ENCODE results near the gene SIGLEC7.
A peak's percentile ranks its signal among the peaks of the same experiment; 100 is the strongest.

SIGLEC7 gene

GRCh38 chr19:51194527-51195315, 52.6 kb downstream of the SIGLEC7 start:
- peak overlapping the region; percentile 26; the same call in 1 of the 2 replicates for H3K9ac ChIP-seq (ENCODE audit: low read length)
- no peaks in the 10 kb centered on the region for H3K27me3 ChIP-seq (ENCODE audit: insufficient read depth, low read length)
- H3K27ac ChIP-seq (ENCODE audit: low read depth, low read length, poor library complexity, severe bottlenecking): peak overlapping the region; percentile 23
- no peaks in the 10 kb centered on the region for H3F3A ChIP-seq (ENCODE audit: insufficient read depth, low read length)
- peaks cover 16% of the 10 kb centered on the region for H3K4me1 ChIP-seq (ENCODE audit: insufficient read depth, low read length, severe bottlenecking)
- no peaks in the 10 kb centered on the region for H3K9me2 ChIP-seq (ENCODE audit: low read depth, low read length)
- TF ChIP-seq CTCF (IDR thresholded peaks at IDR 0.05; ENCODE audit: low read length) (peak; percentile 23; the same call in 1 of the 2 replicates), EZH2 (IDR thresholded peaks at IDR 0.05; ENCODE audit: borderline replicate concordance, low read length) (no peak)
- no peaks in the 10 kb centered on the region for H3K36me3 ChIP-seq (ENCODE audit: insufficient read depth, low read length)
- no peaks in the 10 kb centered on the region for H3K79me2 ChIP-seq (ENCODE audit: insufficient read depth, low read length)
- H3K4me3 ChIP-seq (ENCODE audit: low read depth, low read length, poor library complexity, severe bottlenecking): peak overlapping the region; percentile 45
- peak overlapping the region; percentile 64 for H3K4me2 ChIP-seq (ENCODE audit: low read length)
- no peaks in the 10 kb centered on the region for H4K20me1 ChIP-seq (ENCODE audit: insufficient read depth, low read length)
- H3K9me3 ChIP-seq (ENCODE audit: low read length): no peaks in the 10 kb centered on the region
- peak overlapping the region; percentile 41; the same call in 1 of the 2 replicates for H2AFZ ChIP-seq (ENCODE audit: low read length)

- TF ChIP-seq EZH2 (IDR thresholded peaks at IDR 0.05; ENCODE audit: borderline replicate concordance, low read length) (no peak), CTCF (IDR thresholded peaks at IDR 0.05; ENCODE audit: low read length) (no peak)
- no peaks in the 10 kb centered on the region for H3K36me3 ChIP-seq (ENCODE audit: insufficient read depth, low read length)
- peak overlapping the region; percentile 45 for H3K4me3 ChIP-seq (ENCODE audit: low read depth, low read length, poor library complexity, severe bottlenecking)
- H4K20me1 ChIP-seq (ENCODE audit: insufficient read depth, low read length): no peaks in the 10 kb centered on the region
- peaks cover 16% of the 10 kb centered on the region for H3K4me1 ChIP-seq (ENCODE audit: insufficient read depth, low read length, severe bottlenecking)
- H3F3A ChIP-seq (ENCODE audit: insufficient read depth, low read length): no peaks in the 10 kb centered on the region
- no peaks in the 10 kb centered on the region for H3K79me2 ChIP-seq (ENCODE audit: insufficient read depth, low read length)
- no peaks in the 10 kb centered on the region for H3K27me3 ChIP-seq (ENCODE audit: insufficient read depth, low read length)
- peak overlapping the region; percentile 41; the same call in 1 of the 2 replicates for H2AFZ ChIP-seq (ENCODE audit: low read length)
- H3K9me3 ChIP-seq (ENCODE audit: low read length): no peaks in the 10 kb centered on the region
- no peaks in the 10 kb centered on the region for H3K9me2 ChIP-seq (ENCODE audit: low read depth, low read length)
- peak overlapping the region; percentile 23 for H3K27ac ChIP-seq (ENCODE audit: low read depth, low read length, poor library complexity, severe bottlenecking)
- H3K4me2 ChIP-seq (ENCODE audit: low read length): 0 out of 2 replicates have a peak overlapping the region, but pooled peaks have one; percentile 64
- no peak overlapping the region for H3K9ac ChIP-seq (ENCODE audit: low read length)
Measured at GRCh38 chr19:51195316-51195586, 53.1 kb downstream of the SIGLEC7 start.

DNA sequence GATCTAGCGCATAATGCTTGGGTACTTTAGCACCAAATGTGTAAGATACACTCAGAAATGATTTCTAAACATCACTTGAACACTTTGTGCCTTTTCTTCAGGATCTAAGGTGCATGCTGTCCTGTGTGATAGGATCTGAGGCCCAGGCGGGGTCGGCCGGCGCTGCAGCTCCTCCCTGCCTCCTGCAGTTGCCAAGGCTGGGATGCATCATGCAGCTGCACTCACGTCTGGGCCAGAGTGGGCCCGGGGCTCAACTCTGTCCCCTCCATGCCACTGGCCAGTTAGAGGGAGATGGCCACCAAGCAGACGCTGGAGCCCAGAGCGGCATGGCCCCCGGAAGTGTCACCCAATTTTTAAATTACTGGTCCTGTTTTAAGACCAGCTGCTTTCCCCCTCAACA, 53.5 kb downstream of the SIGLEC7 start:
- no peaks in the 10 kb centered on the region for H3K9me3 ChIP-seq (ENCODE audit: low read length)

More for the DNA sequence above, 53.5 kb downstream of the SIGLEC7 start:
- H3K4me1 ChIP-seq (ENCODE audit: insufficient read depth, low read length, severe bottlenecking): peaks cover 16% of the 10 kb centered on the region
- H3K9ac ChIP-seq (ENCODE audit: low read length): no peak overlapping the region
- no peak overlapping the region for H3K27ac ChIP-seq (ENCODE audit: low read depth, low read length, poor library complexity, severe bottlenecking)
- H3K9me2 ChIP-seq (ENCODE audit: low read depth, low read length): no peaks in the 10 kb centered on the region
- no peaks in the 10 kb centered on the region for H3K27me3 ChIP-seq (ENCODE audit: insufficient read depth, low read length)
- no peaks in the 10 kb centered on the region for H3K79me2 ChIP-seq (ENCODE audit: insufficient read depth, low read length)
- no peaks in the 10 kb centered on the region for H3F3A ChIP-seq (ENCODE audit: insufficient read depth, low read length)
- H4K20me1 ChIP-seq (ENCODE audit: insufficient read depth, low read length): no peaks in the 10 kb centered on the region
- TF ChIP-seq EZH2 (IDR thresholded peaks at IDR 0.05; ENCODE audit: borderline replicate concordance, low read length) (no peak), CTCF (IDR thresholded peaks at IDR 0.05; ENCODE audit: low read length) (no peak)
- no peaks in the 10 kb centered on the region for H3K36me3 ChIP-seq (ENCODE audit: insufficient read depth, low read length)
- H3K4me3 ChIP-seq (ENCODE audit: low read depth, low read length, poor library complexity, severe bottlenecking): no peak overlapping the region
- no peak overlapping the region for H2AFZ ChIP-seq (ENCODE audit: low read length)
- no peak overlapping the region for H3K4me2 ChIP-seq (ENCODE audit: low read length)

All from OCI-LY1 (cell line).